Inflammatory macrophage (primary cell): ENCODE measurements around the gene NFIB.

Source experiments
- DNase-seq, 2 donors: peaks; one replicate each; pipeline ENCODE4 v3.0.0-alpha.2; 2020 to 2022

The NFIB gene

GRCh38 chr9:14180093-14180959, 133.6 kb downstream of the NFIB start:
- no peak for DNase-seq

GRCh38 chr9:14179449-14179848, 134.5 kb downstream of the NFIB start:
- no peak for DNase-seq

DNA sequence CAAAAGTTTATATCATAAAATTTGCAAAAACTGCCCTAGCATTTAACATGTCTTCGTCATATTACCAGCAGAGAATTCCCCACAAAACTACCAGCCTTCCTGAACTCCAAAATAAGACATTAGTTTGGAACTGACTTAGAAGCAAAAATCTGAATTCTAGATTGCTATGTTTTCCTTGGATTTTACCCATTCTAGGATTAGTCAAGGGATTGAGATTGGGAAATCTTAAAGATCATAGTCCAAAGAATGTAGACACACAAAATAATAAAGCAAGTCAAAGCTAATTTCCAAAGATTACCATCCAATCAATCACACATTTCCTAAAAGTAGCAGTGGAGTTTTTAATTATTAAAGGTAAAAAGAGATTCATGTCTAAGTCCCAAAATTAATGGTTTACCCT, 138.2 kb downstream of the NFIB start:
- no peak for DNase-seq

- DNase-seq, result no peak
Measured at GRCh38 chr9:14173713-14174112, 140.2 kb downstream of the NFIB start.

GRCh38 chr9:14170973-14171596, 142.9 kb downstream of the NFIB start:
- DNase-seq, result no peak

- no peak for DNase-seq
Measured at GRCh38 chr9:14170392-14170931, 143.5 kb downstream of the NFIB start.

DNA sequence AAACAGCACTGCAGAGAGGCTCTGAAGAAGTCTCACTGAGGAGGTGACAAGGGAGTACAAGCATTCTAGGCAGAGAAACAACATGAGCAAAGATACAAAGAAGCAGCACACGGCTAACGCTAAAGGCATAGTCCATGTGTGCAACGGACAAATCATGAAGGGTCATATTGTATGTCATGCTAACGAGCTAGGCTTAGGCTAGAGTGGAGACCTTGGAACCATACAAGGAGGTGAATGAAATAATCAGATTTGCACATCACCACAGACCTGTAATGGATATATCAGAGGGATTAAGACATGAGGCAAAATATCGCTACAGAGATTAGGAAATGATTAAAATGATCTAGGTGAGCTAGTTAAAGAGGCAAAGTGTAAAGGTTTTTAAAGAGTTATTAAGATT, 145.6 kb downstream of the NFIB start:
- DNase-seq, result no peak

GRCh38 chr9:14165376-14166035, 148.4 kb downstream of the NFIB start:
- no peak for DNase-seq

- no peak for DNase-seq
Measured at GRCh38 chr9:14164908-14165307, 149.0 kb downstream of the NFIB start.

GRCh38 chr9:14159440-14160216, 154.3 kb downstream of the NFIB start:
- DNase-seq, result no peak

DNA sequence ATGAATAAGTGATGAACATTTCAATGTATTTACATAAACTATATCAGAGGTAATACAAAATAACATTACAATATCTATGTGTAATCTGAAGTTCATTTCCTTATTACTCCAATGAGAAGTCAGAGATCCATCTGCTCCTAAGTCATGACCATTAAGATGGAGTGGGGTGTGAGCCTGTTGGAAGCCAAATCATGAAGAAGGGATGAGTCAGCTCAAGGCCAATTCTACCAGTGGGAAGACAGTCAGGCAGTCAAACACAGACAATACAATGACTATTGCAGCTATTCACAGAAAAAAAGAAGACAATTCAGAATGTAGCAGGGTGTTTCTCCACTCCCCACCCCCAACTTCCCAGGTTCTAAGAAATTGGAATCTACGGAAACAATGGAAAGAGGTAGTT, 155.0 kb downstream of the NFIB start:
- no peak for DNase-seq

DNA sequence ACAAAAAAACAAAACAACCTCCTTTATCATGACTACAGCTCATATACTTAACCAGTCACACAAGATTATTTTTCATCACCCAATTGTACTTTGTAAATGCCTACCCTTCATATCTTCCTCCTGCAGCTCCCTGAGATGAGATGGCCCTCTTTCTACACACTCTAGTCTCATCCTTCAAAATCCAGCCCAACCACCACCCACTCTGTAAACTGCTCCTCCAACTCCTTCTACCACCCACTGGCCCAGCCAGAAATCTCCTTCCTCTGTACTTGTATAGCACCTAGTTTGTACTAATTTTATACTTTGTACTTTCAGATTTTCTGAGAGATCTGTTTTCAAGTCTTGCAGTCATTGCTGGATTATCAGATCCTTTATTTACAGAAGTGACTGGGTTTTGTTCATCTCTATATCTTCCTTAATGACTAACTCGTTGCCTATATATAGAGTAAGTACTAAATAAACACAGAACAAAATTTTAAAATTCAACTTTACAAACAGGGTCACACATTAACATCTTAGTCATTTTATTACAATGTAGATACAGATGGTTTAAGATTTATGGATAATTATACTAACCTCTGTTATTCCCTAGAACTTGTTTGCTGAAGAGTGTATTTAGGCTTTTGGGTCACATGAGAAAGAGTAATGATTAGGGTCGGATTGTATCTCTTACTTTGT, 155.7 kb downstream of the NFIB start:
- no peak for DNase-seq

GRCh38 chr9:14157191-14157590, 156.8 kb downstream of the NFIB start:
- DNase-seq, result no peak

DNA sequence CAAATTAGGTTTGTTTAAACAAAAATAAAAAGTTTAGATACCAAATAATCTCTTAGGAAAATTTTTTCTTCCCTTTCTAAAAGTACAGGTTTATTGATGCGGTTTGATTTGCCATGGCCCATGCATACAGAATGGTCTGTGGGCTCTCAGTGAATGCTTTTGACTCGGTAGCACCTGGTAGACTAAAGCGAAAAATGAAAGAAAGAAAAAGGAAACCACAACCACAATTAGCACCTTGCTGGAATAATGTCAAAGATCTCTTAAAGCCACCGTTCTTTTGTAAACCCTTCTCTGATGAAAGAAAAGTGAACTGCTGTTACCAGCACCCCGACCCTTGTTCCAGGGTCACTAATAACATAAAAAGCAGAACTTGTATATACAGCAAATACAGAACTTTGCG, 157.9 kb downstream of the NFIB start:
- no peak for DNase-seq

- no peak for DNase-seq
Measured at GRCh38 chr9:14155237-14155636, 158.7 kb downstream of the NFIB start.

GRCh38 chr9:14153310-14153720, 160.6 kb downstream of the NFIB start:
- DNase-seq, result no peak

DNA sequence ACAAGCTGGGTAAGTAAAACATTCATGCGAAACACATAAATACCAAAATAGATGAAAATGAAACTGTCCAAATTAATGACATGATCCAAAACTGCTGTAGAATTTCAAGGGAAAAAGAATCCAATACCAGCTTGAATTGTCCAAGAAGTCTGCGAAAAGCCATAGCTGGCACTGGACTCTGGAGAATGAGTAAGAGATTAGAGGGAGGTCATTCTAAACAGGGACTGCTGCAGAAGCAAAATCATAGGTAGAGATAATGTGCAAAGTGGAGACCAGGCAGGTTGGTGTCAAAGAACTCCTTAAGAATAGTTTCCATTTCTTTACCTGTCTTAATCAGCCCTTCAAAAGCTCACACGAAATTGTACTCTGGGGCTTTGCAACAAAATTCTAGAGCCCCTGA, 162.5 kb downstream of the NFIB start:
- no peak for DNase-seq

DNA sequence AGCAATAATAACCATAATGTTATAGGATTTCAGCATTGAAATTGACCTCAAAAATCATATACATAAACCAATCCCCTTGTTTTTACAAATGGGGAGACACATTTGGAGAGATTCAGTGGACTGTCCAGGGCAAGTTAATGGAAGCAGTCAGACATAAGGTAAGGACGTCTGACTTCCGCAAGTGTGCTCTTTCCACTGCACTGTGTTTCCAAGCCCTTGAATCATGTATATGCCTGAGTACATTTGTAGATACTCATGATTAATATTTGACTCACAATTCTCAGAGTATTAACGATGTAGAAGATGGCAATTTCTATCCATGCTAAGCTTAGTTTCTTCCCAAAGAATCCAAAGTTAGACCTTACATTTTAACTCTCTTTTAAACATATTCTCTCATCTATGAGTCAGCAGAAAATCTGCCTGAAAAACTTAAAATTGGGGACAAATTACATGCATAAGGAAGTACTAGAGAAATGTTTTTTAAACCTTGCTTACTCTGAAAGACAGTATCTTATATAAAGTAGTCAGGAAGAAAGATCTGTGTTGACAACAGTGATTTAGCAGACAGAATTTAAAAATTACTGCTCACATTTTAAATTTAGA, 165.3 kb downstream of the NFIB start:
- DNase-seq, result no peak

- no peak for DNase-seq
Measured at GRCh38 chr9:14147738-14148137, 166.2 kb downstream of the NFIB start.

- DNase-seq, result no peak
Measured at GRCh38 chr9:14146201-14146874, 167.6 kb downstream of the NFIB start.

DNA sequence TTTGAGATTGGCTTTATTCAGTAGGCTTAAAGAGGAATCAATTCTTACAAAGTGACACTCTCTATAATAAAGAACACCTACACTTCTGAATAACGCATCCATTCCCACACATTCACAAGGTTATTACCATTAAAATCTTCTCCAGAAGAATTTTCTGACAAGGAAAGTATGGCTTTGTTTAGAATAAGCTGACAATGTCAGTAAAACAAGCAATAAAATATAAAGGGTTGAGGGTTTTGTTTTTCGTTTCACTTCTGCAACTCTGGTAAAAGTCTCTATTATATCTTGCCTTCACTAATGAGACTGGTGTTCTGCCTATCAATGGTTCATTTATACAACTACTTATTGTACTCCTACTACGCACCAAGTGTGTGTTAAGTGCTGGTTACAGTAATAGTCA, 169.7 kb downstream of the NFIB start:
- no peak for DNase-seq
